HFFc6 (cell line): ENCODE measurements around the gene PLXDC2. TPM values are rescaled to one million over a fixed set of nuclear protein-coding genes. Genes with fewer than 3 reads are reported as not detected.

Experiments used
- DNase-seq: peaks from one replicate; pipeline ENCODE4 v3.0.0-alpha.2; 2018
- H3K27ac Mint-ChIP-seq: 2 replicates; pipeline ENCODE4 v1.8.0; 2020; ENCODE audit warnings: mild to moderate bottlenecking, mixed read lengths
- H3K27me3 Mint-ChIP-seq: 2 replicates; pipeline ENCODE4 v1.8.0; 2021; ENCODE audit warnings: mild to moderate bottlenecking, moderate library complexity, mixed read lengths; ENCODE audit not compliant: insufficient read depth
- H3K36me3 Mint-ChIP-seq: 2 replicates; pipeline ENCODE4 v1.8.0; 2021; ENCODE audit warnings: low read depth, mixed read lengths
- H3K4me1 Mint-ChIP-seq: 2 replicates; pipeline ENCODE4 v1.8.0; 2020; ENCODE audit warnings: low read depth, mixed read lengths
- H3K4me3 Mint-ChIP-seq: 2 replicates; pipeline ENCODE4 v1.8.0; 2020; ENCODE audit warnings: mild to moderate bottlenecking, moderate library complexity, mixed read lengths
- H3K9me3 Mint-ChIP-seq: 2 replicates; pipeline ENCODE4 v1.8.0; 2020; ENCODE audit warnings: mild to moderate bottlenecking, mixed read lengths
- CTCF ChIP-seq: fragments of 200-600 bp; sonication (generic); IDR thresholded peaks from 2 replicates; pipeline ENCODE4 v1.5.0; 2021; ENCODE audit warnings: antibody characterized with exemption, mild to moderate bottlenecking
- total RNA-seq, 6 experiments: library from RNA; stranded (reverse); fragmentation: NEBNext Ultra II Directional; extraction: Animal tissue kit (Norgen Biotek cat#: 25700); gene quantifications; 2 replicates in 1 of 6; 3 replicates in 5 of 6; pipeline ENCODE4 v1.2.3, GENCODE V29; 2021

The PLXDC2 gene
- total RNA-seq, 6 experiments from 2014 or later = 0.17 to 2.3 (median 0.36) TPM

GRCh38 chr10:19932806-19933371, 116.7 kb downstream of the PLXDC2 start:
- H3K27me3 Mint-ChIP-seq = no peaks in the 10 kb centered on the region
- peaks cover 66% of the 10 kb centered on the region for H3K9me3 Mint-ChIP-seq
- no peaks in the 10 kb centered on the region for H3K4me1 Mint-ChIP-seq
- H3K36me3 Mint-ChIP-seq = peaks cover 11% of the 10 kb centered on the region
- no peak overlapping the region for H3K27ac Mint-ChIP-seq
- TF ChIP-seq CTCF = no peak
- H3K4me3 Mint-ChIP-seq = no peak overlapping the region
- no peak for DNase-seq

- Mint-ChIP-seq H3K9me3 (peaks cover 67% of the 10 kb centered on the region), H3K36me3 (peaks cover 11% of the 10 kb centered on the region; the same call in 1 of the 2 replicates), H3K4me3 (no peak overlapping the region), H3K4me1 (no peaks in the 10 kb centered on the region), H3K27me3 (no peaks in the 10 kb centered on the region), H3K27ac (no peak overlapping the region)
- TF ChIP-seq CTCF = no peak
- no peak for DNase-seq
These were observed 117.5 kb downstream of the PLXDC2 start for GRCh38 chr10:19933772-19934171.

GRCh38 chr10:19935176-19935575, 118.9 kb downstream of the PLXDC2 start:
- no peak for TF ChIP-seq CTCF
- Mint-ChIP-seq H3K9me3 (peaks cover 68% of the 10 kb centered on the region), H3K27ac (no peak overlapping the region), H3K4me3 (no peak overlapping the region), H3K27me3 (no peaks in the 10 kb centered on the region), H3K36me3 (0 out of 2 replicates have a peak, but pooled peaks cover 5% of the 10 kb centered on the region), H3K4me1 (no peaks in the 10 kb centered on the region)
- DNase-seq = no peak

- H3K27ac Mint-ChIP-seq = no peak overlapping the region
- H3K36me3 Mint-ChIP-seq = peaks cover 5% of the 10 kb centered on the region; the same call in 1 of the 2 replicates
- H3K27me3 Mint-ChIP-seq = no peaks in the 10 kb centered on the region
- TF ChIP-seq CTCF = no peak
- H3K4me3 Mint-ChIP-seq = no peak overlapping the region
- no peaks in the 10 kb centered on the region for H3K4me1 Mint-ChIP-seq
- H3K9me3 Mint-ChIP-seq = peaks cover 62% of the 10 kb centered on the region
- no peak for DNase-seq
These were observed 120.1 kb downstream of the PLXDC2 start for GRCh38 chr10:19936289-19936688.

GRCh38 chr10:19937989-19938388, 121.8 kb downstream of the PLXDC2 start:
- TF ChIP-seq CTCF = no peak
- no peak for DNase-seq
- no peak overlapping the region for H3K4me3 Mint-ChIP-seq
- no peaks in the 10 kb centered on the region for H3K4me1 Mint-ChIP-seq
- peaks cover 5% of the 10 kb centered on the region; the same call in 1 of the 2 replicates for H3K36me3 Mint-ChIP-seq
- H3K9me3 Mint-ChIP-seq = peaks cover 53% of the 10 kb centered on the region
- no peak overlapping the region for H3K27ac Mint-ChIP-seq
- no peaks in the 10 kb centered on the region for H3K27me3 Mint-ChIP-seq
